Right lung (tissue), 10 donors: ENCODE results near the gene SYNC. TPM values are rescaled to one million over a fixed set of nuclear protein-coding genes. Genes with fewer than 3 reads are reported as not detected.

Experiments used
- DNase-seq, 2 donors: peaks; one replicate each; pipeline ENCODE4 v3.0.0-alpha.2; 2013
- long read RNA-seq, 8 donors: transcript quantifications; one replicate each; lab custom pipeline, GENCODE V29; 2026
- polyA plus RNA-seq, 5 donors: library from polyadenylated mRNA; unstranded; fragments of 120-200 nt; gene quantifications; one replicate each; pipeline versions ENCODE4 v1.2.1 to v1.2.3, GENCODE V29; 2013; ENCODE audit warnings: inconsistent platforms in 1 of 5, low replicate concordance in 1 of 5; ENCODE audit not compliant: insufficient read length in 5 of 5, insufficient read depth in 1 of 5

SYNC gene
- polyA plus RNA-seq = 1 to 10 TPM; 3.0 to 5.9 (median 5.0) TPM
- long read RNA-seq, donor 1, partial matches to known transcripts = 0 of 2 reads
- long read RNA-seq, donor 1, other reads (novel, unspliced or antisense) = 0 of 2 reads
- long read RNA-seq, donor 2, partial matches to known transcripts = 35 of 37 reads
- long read RNA-seq, donor 2, other reads (novel, unspliced or antisense) = 0 of 37 reads
- long read RNA-seq, donor 3, partial matches to known transcripts = 91 of 91 reads
- long read RNA-seq, donor 3, other reads (novel, unspliced or antisense) = 0 of 91 reads
- long read RNA-seq, donor 4 = 0 reads
- long read RNA-seq, donor 5 = 0 reads
- long read RNA-seq, donor 6, partial matches to known transcripts = 75 of 75 reads
- long read RNA-seq, donor 6, other reads (novel, unspliced or antisense) = 0 of 75 reads
- long read RNA-seq, donor 7, partial matches to known transcripts = 0 of 1 reads
- long read RNA-seq, donor 7, other reads (novel, unspliced or antisense) = 0 of 1 reads
- long read RNA-seq, donor 8, partial matches to known transcripts = 34 of 35 reads
- long read RNA-seq, donor 8, other reads (novel, unspliced or antisense) = 0 of 35 reads

DNA sequence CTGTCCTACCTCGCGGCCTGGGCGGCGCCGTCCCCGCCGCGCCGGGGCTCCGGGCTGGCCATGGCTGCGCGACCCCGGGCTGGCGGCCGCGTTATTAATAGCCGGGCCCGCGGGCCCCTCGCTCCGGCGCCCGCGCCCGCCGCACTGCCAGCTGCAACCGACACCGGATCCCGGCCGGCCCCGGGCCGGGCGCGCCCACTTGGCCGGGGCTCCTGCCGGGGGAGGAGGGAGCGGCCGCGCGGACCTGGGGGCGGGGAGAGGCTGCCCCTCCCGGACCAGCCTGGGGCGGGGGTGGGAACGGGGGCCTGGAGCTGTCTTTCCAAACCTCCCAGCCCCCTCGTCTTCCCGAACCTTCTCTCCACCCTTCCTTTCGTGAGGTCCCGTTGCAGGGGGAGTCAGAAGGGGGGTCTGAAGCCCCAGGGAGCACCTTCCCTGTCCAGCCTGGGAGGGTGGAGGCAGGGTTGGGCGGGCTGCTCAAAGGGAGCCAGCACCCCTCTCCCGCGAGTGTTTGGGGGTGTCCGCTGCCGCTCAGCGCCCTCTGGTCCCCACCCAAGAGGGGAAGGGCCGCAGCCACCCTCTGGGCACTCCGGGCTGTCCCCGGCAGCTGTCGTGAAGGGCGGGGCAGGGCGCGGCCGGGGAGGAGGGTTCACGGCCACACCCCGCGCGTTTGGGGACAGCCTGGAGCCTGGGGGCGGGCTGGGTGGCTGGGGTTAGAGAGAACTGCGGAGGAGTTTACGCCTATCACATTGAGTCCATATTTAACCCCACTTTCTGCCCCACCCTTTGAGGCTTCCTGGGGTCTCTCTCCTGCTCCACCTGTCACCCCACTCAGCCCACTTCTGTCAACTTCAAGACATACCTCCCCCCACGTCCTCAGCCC lies at the start of gene SYNC:
Gene SYNC (minus strand): TSS at position 172 of the 880 bp plus-strand sequence. CDS start 110 bp downstream, at position 62.
- no peak for DNase-seq

- no peak for DNase-seq
These were observed 47.2 kb upstream of the SYNC start for GRCh38 chr1:32749771-32750170.

DNA sequence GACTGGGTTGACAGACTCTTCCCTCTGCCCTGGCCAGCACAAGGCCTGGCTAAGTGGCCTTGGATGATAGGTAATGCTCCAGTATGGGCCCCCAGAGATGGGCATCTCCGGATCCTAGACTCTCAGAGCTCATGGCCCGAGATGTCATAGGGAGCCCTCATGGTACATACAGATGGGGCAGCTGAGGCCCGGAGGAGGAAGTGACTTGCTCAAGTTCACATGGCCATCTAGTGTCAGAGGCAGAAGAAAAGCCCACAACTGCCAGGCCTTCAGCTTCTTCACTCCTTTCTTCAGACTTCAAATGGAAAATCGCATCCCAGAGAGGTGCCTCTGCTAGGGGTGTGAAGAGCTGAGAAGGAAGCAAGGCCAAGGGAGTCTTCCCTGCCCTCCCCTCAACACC lies 46.8 kb upstream of the SYNC start:
- no peak for DNase-seq

- DNase-seq = no peak
These were observed 46.4 kb upstream of the SYNC start for GRCh38 chr1:32748926-32749325.

- DNase-seq = no peak
These were observed 45.8 kb upstream of the SYNC start for GRCh38 chr1:32748348-32748747.

- no peak for DNase-seq
These were observed 43.6 kb upstream of the SYNC start for GRCh38 chr1:32746130-32746529.

- no peak for DNase-seq
These were observed 41.5 kb upstream of the SYNC start for GRCh38 chr1:32744071-32744425.

- DNase-seq = no peak
These were observed 41.0 kb upstream of the SYNC start for GRCh38 chr1:32743380-32744070.

DNA sequence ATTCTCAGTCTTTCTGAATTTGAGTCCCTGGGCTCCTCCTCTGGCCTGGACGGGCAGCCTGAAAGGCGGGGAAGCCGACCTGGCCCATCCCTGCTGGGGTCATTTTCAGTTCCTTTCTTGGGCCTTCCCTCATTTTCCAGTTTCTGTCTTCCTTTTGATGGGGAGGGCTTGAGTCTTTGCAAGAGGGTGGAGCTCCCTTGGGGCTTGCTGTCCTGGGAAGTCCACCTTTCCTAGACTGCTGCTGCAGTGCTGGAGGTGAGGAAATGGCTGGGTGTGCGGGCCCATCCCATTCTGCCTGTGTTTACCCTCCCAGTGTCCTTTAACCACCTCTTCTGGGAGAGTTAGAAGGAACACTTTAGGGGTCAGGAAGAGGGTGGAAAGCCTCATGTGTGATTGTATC lies 40.4 kb upstream of the SYNC start:
- no peak for DNase-seq

DNA sequence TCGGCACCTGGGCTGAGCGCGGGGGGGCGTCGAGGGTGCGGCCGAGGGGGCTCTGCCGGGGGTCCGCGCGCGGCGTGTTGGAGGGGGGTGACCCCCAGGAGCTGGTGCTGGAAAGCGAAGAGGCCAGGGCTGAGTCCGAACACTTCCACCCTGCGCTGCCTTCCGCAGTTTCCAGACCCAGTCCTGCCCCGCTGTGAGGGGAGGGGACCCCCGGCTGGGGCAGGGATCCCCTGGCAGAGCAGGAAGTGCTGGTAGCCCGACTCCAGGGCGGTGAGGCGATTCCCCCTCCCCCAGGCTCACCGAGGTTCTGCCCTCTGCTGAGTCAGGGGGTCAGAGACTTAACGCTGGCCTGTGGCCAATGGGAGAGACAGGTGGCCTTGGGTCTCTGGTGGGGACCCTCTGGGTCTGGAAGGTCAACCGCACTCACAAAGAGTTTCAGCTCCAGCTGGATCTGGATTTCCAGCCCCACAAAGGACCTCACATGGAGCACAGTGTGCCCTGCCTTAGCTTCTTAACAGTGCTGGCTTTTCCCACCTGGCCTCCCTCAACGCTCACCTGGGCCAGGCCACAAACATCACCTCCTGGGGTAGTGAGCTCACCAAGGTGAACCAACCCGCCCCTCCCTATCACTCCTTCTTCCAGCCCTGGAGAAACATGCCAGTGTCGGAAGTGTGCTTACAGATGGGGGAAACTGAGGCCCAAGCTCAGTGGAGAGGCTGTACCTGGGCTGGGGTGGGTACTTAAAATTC lies 39.8 kb upstream of the SYNC start:
- DNase-seq = no peak

DNA sequence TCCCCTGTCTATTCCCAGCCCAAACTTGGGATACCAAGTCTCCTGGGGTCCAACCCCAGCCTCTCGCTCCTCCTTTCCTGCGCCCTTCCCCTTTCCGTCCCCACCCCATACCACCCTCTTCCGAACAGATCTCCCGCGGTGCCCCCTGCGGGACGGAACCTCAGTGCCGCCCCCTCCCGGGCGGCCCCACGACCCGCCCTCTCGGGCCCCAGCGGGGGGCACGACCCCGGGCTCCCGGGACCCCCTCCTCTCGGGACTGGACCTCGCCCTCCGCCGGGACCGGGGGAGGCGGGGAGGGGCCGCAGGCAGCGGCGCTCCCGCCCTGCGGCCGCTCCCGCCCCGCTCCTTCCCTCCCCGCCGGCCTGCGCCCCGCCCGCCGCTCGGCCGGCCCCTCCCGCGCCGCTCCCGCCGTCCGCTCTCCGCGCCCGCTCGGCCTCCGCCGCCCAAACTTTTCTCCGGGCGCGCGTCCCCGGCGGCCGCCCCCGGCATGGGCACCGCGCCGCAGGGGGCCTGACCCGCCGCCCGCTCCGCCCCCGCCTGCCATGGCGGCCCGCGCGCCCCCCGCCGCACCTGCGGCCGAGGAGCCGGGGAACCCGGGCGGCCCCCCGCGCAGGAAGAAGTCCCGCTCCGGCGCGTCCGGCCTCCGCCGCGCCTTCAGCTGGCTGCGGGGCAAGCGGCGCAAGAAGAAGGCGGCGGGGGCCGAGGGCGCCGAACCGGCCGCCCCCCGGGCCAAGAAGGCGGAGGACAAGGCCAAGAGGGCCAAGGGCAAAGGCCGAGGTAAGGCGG lies 39.0 kb upstream of the SYNC start:
- DNase-seq = no peak

DNA sequence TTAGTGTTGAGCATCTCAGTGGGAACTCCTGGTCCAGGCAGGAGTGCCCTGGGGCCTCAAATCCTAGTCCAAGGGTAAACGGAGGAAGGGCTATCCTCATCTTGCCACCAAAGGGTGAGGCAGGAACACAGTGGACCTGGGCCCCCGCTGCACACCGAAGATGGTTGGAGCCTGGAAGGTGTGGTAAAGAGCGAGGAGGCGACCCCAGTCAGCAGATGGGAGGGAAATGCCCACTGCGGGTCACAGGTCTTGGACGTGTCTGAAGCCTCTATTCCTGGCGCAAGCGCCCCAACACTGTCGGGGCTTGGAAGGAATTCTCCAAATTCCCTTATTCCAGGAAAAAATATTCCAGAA lies 38.5 kb upstream of the SYNC start:
- DNase-seq = no peak

GRCh38 chr1:32736812-32737791 lies 34.5 kb upstream of the SYNC start:
- no peak for DNase-seq

DNA sequence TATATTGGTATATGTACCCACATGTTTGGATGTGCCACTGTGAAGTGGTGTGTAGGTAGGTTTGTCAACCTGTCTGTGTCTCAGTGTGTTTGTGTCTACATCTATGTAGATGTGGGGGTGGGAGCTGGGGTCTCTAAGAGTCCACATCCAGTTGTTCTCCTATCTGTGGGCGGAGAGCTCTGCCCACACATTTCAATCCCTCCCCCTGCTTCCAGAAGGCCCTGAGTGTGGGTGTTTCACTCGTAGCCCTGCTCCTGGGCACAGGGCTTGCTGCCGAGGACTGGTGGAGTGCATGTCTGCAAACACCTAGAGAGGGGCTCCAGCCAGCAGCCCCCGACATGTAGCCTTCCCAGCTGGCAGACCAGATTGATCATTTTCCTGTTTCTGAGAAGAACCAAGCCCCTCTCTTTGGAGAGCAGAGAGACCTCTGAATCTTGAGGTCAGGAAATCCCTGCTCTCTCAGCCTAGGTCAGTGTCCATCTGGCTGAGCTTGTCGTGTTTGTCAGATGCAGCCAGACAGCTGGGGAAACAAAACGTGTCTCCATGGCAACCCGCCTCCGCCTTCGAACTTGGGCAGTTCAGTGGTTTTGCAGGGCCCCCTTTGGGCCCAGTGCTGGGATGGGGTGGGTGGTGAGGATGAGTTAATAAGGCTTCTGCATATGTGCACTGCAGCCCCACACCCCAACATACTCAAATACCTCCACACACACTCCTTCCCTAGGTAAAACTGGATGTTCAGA lies 31.2 kb upstream of the SYNC start:
- no peak for DNase-seq

GRCh38 chr1:32729254-32730046 lies 26.9 kb upstream of the SYNC start:
- no peak for DNase-seq

- no peak for DNase-seq
These were observed 26.0 kb upstream of the SYNC start for GRCh38 chr1:32728413-32729077.

GRCh38 chr1:32727876-32728275 lies 25.3 kb upstream of the SYNC start:
- DNase-seq = no peak
